B cell (primary cell): ENCODE measurements around the gene KIRREL1.

Experiments
- CTCF ChIP-seq: fragments of 200-600 bp; IDR thresholded peaks from one replicate; pipeline ENCODE4 v1.8.0; 2022; ENCODE audit warnings: antibody characterized with exemption, mild to moderate bottlenecking
- EZH2 ChIP-seq: IDR thresholded peaks from 2 replicates; pipeline ENCODE4 v1.6.1; 2012; ENCODE audit warnings: borderline replicate concordance, low read depth, mild to moderate bottlenecking, moderate library complexity, low read length; ENCODE audit not compliant: insufficient read depth, poor library complexity, severe bottlenecking

DNA sequence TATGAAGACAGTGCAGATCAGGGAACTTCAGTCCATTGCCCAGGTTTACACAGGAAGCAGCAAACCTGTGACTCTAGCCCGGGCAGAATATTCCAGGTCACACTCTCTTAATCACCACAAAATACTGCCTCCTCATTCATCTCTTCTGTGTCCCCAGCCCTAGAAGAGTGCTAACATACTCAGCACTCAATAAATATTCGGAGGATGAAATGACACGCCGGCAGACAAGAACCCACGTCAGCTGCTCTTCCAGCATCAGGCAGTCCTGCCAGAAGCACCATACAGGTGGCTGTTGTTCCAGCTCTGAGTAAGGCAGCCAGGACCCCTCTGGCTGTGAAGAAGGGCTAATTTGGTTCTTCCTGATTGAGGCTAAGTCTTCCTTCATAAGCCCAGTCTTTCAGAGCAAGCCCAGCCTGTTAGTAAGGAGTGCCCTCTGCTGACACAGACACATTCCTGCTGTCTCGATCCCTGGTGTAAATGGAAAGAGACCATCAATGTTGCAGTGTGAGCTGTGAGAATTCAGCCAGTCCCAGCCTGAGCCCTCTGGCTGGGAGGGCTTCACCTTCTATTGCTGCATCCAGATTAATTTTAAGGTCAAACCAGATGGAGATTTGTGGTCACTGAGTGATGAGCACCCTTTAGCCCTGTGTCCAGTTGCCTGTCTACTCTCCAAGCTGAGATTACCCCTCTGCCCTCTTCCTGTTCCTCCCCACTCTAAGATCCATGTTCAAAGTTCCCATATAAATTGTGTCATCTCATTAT lies 45.0 kb upstream of the KIRREL1 start:
- TF ChIP-seq CTCF (peak; percentile 67), EZH2 (no peak)
